Loucy (cell line): Measurements from ENCODE around the gene SLC10A3.

Experiments used
- H2AFZ ChIP-seq: fragments of 200-600 bp; sonication (generic); 2 replicates; pipeline ENCODE4 v1.6.0; 2016; ENCODE audit warnings: antibody characterized with exemption, mild to moderate bottlenecking, low read length, moderate library complexity
- H3F3A ChIP-seq: fragments of 200-600 bp; 2 replicates; pipeline ENCODE4 v1.6.0; 2016; ENCODE audit warnings: antibody characterized with exemption, low read depth, mild to moderate bottlenecking
- H3K27me3 ChIP-seq: fragments of 200-600 bp; sonication (generic); 2 replicates; pipeline ENCODE4 v1.6.1; 2014; ENCODE audit warnings: low read length, mild to moderate bottlenecking; ENCODE audit not compliant: insufficient read depth, poor library complexity, severe bottlenecking
- H3K36me3 ChIP-seq: fragments of 200-600 bp; sonication (generic); 2 replicates; pipeline ENCODE4 v1.6.1; 2016; ENCODE audit warnings: low read length; ENCODE audit not compliant: insufficient read depth
- H3K4me1 ChIP-seq: fragments of 200-600 bp; sonication (generic); 2 replicates; pipeline ENCODE4 v1.5.1; 2014; ENCODE audit warnings: low read length, mild to moderate bottlenecking; ENCODE audit not compliant: insufficient read depth, poor library complexity, severe bottlenecking
- H3K4me2 ChIP-seq: fragments of 200-600 bp; sonication (generic); 2 replicates; pipeline ENCODE4 v1.6.0; 2014; ENCODE audit warnings: antibody characterized with exemption, low read length, low read depth, mild to moderate bottlenecking; ENCODE audit not compliant: poor library complexity, severe bottlenecking
- H3K4me3 ChIP-seq: fragments of 200-600 bp; sonication (generic); 2 replicates; pipeline ENCODE4 v1.5.1; 2014; ENCODE audit warnings: low read length, mild to moderate bottlenecking, mixed read lengths; ENCODE audit not compliant: poor library complexity, severe bottlenecking
- H3K79me2 ChIP-seq: fragments of 200-600 bp; sonication (generic); 2 replicates; pipeline ENCODE4 v1.6.1; 2014; ENCODE audit warnings: low read length; ENCODE audit not compliant: insufficient read depth
- H3K9ac ChIP-seq: fragments of 200-600 bp; sonication (generic); 2 replicates; pipeline ENCODE4 v1.6.0; 2014; ENCODE audit warnings: mild to moderate bottlenecking, low read depth, low read length, moderate library complexity; ENCODE audit not compliant: poor library complexity, severe bottlenecking
- H3K9me2 ChIP-seq: fragments of 200-600 bp; sonication (generic); replicated peaks from 2 replicates; pipeline ENCODE4 v1.6.1; 2016; ENCODE audit warnings: low read depth, low read length, mixed read lengths
- H3K9me3 ChIP-seq: fragments of 200-600 bp; sonication (generic); 2 replicates; pipeline ENCODE4 v1.6.1; 2014; ENCODE audit warnings: mild to moderate bottlenecking, antibody characterized with exemption, low read length, low read depth; ENCODE audit not compliant: insufficient read depth
- H4K20me1 ChIP-seq: fragments of 200-600 bp; sonication (generic); 2 replicates; pipeline ENCODE4 v1.6.0; 2014; ENCODE audit warnings: antibody characterized with exemption, low read length, mild to moderate bottlenecking; ENCODE audit not compliant: insufficient read depth, poor library complexity, severe bottlenecking
- CTCF ChIP-seq: fragments of 200-600 bp; sonication (generic); conservative IDR thresholded peaks from 2 replicates; pipeline ENCODE4 v1.5.1; 2014; ENCODE audit warnings: mild to moderate bottlenecking, antibody characterized with exemption, low read length
- EZH2phosphoT487 ChIP-seq: fragments of 200-600 bp; IDR thresholded peaks from 2 replicates; pipeline ENCODE4 v1.6.1; 2018; ENCODE audit warnings: antibody characterized with exemption, mild to moderate bottlenecking, moderate library complexity, borderline replicate concordance

SLC10A3 gene

GRCh38 chrX:154464806-154465365 is 25.5 kb downstream of the SLC10A3 start:
- Histone ChIP-seq H3K79me2 (peaks cover 3% of the 10 kb centered on the region; the same call in 1 of the 2 replicates), H3K9me2 (no peaks in the 10 kb centered on the region), H2AFZ (no peak overlapping the region), H3K36me3 (no peaks in the 10 kb centered on the region; the same call in 1 of the 2 replicates), H3K9me3 (no peaks in the 10 kb centered on the region), H3K4me1 (no peaks in the 10 kb centered on the region), H3K4me2 (no peak overlapping the region), H3K4me3 (no peak overlapping the region), H3F3A (no peaks in the 10 kb centered on the region), H4K20me1 (no peaks in the 10 kb centered on the region), H3K27me3 (no peaks in the 10 kb centered on the region), H3K9ac (no peak overlapping the region)
- no peak for TF ChIP-seq EZH2phosphoT487
- TF ChIP-seq CTCF = no peak

GRCh38 chrX:154463611-154464220 is 26.7 kb downstream of the SLC10A3 start:
- Histone ChIP-seq H3K9me3 (no peaks in the 10 kb centered on the region), H3K9ac (no peak overlapping the region), H3K4me1 (no peaks in the 10 kb centered on the region), H4K20me1 (no peaks in the 10 kb centered on the region), H3K9me2 (no peaks in the 10 kb centered on the region), H2AFZ (no peak overlapping the region), H3K4me3 (no peak overlapping the region), H3F3A (no peaks in the 10 kb centered on the region), H3K4me2 (no peak overlapping the region), H3K36me3 (no peaks in the 10 kb centered on the region; the same call in 1 of the 2 replicates), H3K79me2 (peaks cover 8% of the 10 kb centered on the region; the same call in 1 of the 2 replicates), H3K27me3 (no peaks in the 10 kb centered on the region)
- TF ChIP-seq EZH2phosphoT487 (no peak), CTCF (no peak)

- H3K79me2 ChIP-seq = peaks cover 8% of the 10 kb centered on the region; the same call in 1 of the 2 replicates
Measured at GRCh38 chrX:154462396-154462795, 28.0 kb downstream of the SLC10A3 start.

More at GRCh38 chrX:154462396-154462795, 28.0 kb downstream of the SLC10A3 start:
- H3K4me1 ChIP-seq = no peaks in the 10 kb centered on the region
- TF ChIP-seq CTCF = no peak
- no peak for TF ChIP-seq EZH2phosphoT487
- no peaks in the 10 kb centered on the region for H3F3A ChIP-seq
- no peaks in the 10 kb centered on the region for H3K9me2 ChIP-seq
- no peaks in the 10 kb centered on the region for H3K9me3 ChIP-seq
- no peak overlapping the region for H3K4me3 ChIP-seq
- H2AFZ ChIP-seq = no peak overlapping the region
- H4K20me1 ChIP-seq = no peaks in the 10 kb centered on the region
- no peaks in the 10 kb centered on the region for H3K27me3 ChIP-seq
- no peak overlapping the region for H3K9ac ChIP-seq
- H3K4me2 ChIP-seq = no peak overlapping the region
- H3K36me3 ChIP-seq = no peaks in the 10 kb centered on the region
